Raji (cell line): ENCODE measurements around the gene RTTN.

ENCODE experiments used
- POLR2A ChIP-seq: IDR thresholded peaks from 2 replicates; pipeline ENCODE4 v1.6.1; 2011; ENCODE audit warnings: low read depth, low read length, control low read depth; ENCODE audit not compliant: insufficient read depth

RTTN gene

GRCh38 chr18:70221915-70222278, 16.4 kb upstream of the RTTN start:
- TF ChIP-seq POLR2A: no peak

- TF ChIP-seq POLR2A: no peak
Observed at GRCh38 chr18:70221156-70221914, 15.8 kb upstream of the RTTN start.

GRCh38 chr18:70220628-70221027, 15.1 kb upstream of the RTTN start:
- TF ChIP-seq POLR2A: no peak

- TF ChIP-seq POLR2A: no peak
Observed at GRCh38 chr18:70219688-70220087, 14.2 kb upstream of the RTTN start.

GRCh38 chr18:70216788-70217187, 11.3 kb upstream of the RTTN start:
- no peak for TF ChIP-seq POLR2A

- TF ChIP-seq POLR2A: no peak
Observed at GRCh38 chr18:70207181-70207580, 1.7 kb upstream of the RTTN start.

- TF ChIP-seq POLR2A: no peak
Observed at GRCh38 chr18:70200286-70200685, 5.2 kb downstream of the RTTN start.

- TF ChIP-seq POLR2A: no peak
Observed at GRCh38 chr18:70197844-70198243, 7.6 kb downstream of the RTTN start.

GRCh38 chr18:70197026-70197425, 8.5 kb downstream of the RTTN start:
- TF ChIP-seq POLR2A: no peak

GRCh38 chr18:70195852-70196434, 9.5 kb downstream of the RTTN start:
- no peak for TF ChIP-seq POLR2A

- no peak for TF ChIP-seq POLR2A
Observed at GRCh38 chr18:70195014-70195614, 10.4 kb downstream of the RTTN start.

- no peak for TF ChIP-seq POLR2A
Observed at GRCh38 chr18:70194227-70194890, 11.1 kb downstream of the RTTN start.

GRCh38 chr18:70190529-70190928, 15.0 kb downstream of the RTTN start:
- TF ChIP-seq POLR2A: no peak

GRCh38 chr18:70188113-70188512, 17.4 kb downstream of the RTTN start:
- no peak for TF ChIP-seq POLR2A

GRCh38 chr18:70183441-70183840, 22.0 kb downstream of the RTTN start:
- no peak for TF ChIP-seq POLR2A

GRCh38 chr18:70182548-70182947, 22.9 kb downstream of the RTTN start:
- no peak for TF ChIP-seq POLR2A
